Tibial artery (tissue), 4 donors: Measurements from ENCODE around the gene TRAPPC12.

Experiments
- DNase-seq, 2 donors: peaks; one replicate each; pipeline ENCODE4 v3.0.0-alpha.2; 2019
- H3K27ac ChIP-seq, 2 donors: fragments of 200-600 bp; sonication (generic) in 1 of 2; 1 replicate in 1 of 2; 2 replicates in 1 of 2; pipeline ENCODE4 v1.5.1; 2018 to 2019; ENCODE audit warnings: mild to moderate bottlenecking in 1 of 2
- H3K27me3 ChIP-seq, 2 donors: fragments of 200-600 bp; sonication (generic) in 1 of 2; one replicate each; pipeline versions ENCODE4 v1.5.1 to v1.6.0; 2016 to 2019
- H3K36me3 ChIP-seq, 3 donors: fragments of 200-600 bp; sonication (generic) in 2 of 3; one replicate each; pipeline ENCODE4 v1.5.1; 2016 to 2019; ENCODE audit warnings: mild to moderate bottlenecking in 2 of 3
- H3K4me1 ChIP-seq, 4 donors: fragments of 200-600 bp; sonication (generic) in 2 of 4; 1 replicate in 3 of 4; 2 replicates in 1 of 4; pipeline ENCODE4 v1.5.1; 2016 to 2019
- H3K4me3 ChIP-seq, 2 donors: fragments of 200-600 bp; sonication (generic) in 1 of 2; 1 replicate in 1 of 2; 2 replicates in 1 of 2; pipeline ENCODE4 v1.5.1; 2018 to 2019; ENCODE audit warnings: mild to moderate bottlenecking in 2 of 2
- H3K9me3 ChIP-seq, 3 donors: fragments of 200-600 bp; sonication (generic) in 1 of 3; one replicate each; pipeline ENCODE4 v1.5.1; 2016 to 2019
- CTCF ChIP-seq, 2 experiments: fragments of 200-600 bp in 1 of 2; fragments of 450-650 bp in 1 of 2; IDR thresholded peaks; one replicate each; pipeline ENCODE4 v1.5.1; 2017 to 2019; ENCODE audit warnings: antibody characterized with exemption in 2 of 2, mild to moderate bottlenecking in 1 of 2, moderate library complexity in 1 of 2
- intact Hi-C: fragments of 100-400 bp; cut with DNase I; formaldehyde crosslinking; loops from one replicate; pipeline ENCODE4 v1.15.0; 2023; ENCODE audit warnings: low total_unique reads

The TRAPPC12 gene

GRCh38 chr2:3472966-3473365 lies 93.5 kb downstream of the TRAPPC12 start:
- peaks cover 6 to 84% (median 77%) of the 10 kb centered on the region in 3 donors for H3K36me3 ChIP-seq
- TF ChIP-seq CTCF (IDR thresholded peaks at IDR 0.05): no peak
- no peak overlapping the region for H3K4me3 ChIP-seq
- intact Hi-C loops: no loop called here
- H3K27ac ChIP-seq: peak overlapping the region in 1 of 2 donors; percentile 78
- no peaks in the 10 kb centered on the region for H3K9me3 ChIP-seq
- no peaks in the 10 kb centered on the region for H3K27me3 ChIP-seq
- peaks cover 0 to 40% (median 9%) of the 10 kb centered on the region in 4 donors for H3K4me1 ChIP-seq
- no peak for DNase-seq

- Histone ChIP-seq H3K9me3 (no peaks in the 10 kb centered on the region), H3K4me1 (peaks cover 0 to 14% (median 0%) of the 10 kb centered on the region in 4 donors), H3K36me3 (peaks cover 14 to 79% (median 76%) of the 10 kb centered on the region in 3 donors), H3K27me3 (no peaks in the 10 kb centered on the region), H3K27ac (no peak overlapping the region), H3K4me3 (no peak overlapping the region)
- no peak for TF ChIP-seq CTCF (IDR thresholded peaks at IDR 0.05)
- no peak for DNase-seq
- intact Hi-C loops: no loop called here
These were observed 96.3 kb downstream of the TRAPPC12 start for GRCh38 chr2:3475771-3476170.

- no peak overlapping the region for H3K27ac ChIP-seq
- DNase-seq: no peak
- H3K4me1 ChIP-seq: peaks cover 0 to 7% (median 0%) of the 10 kb centered on the region in 4 donors
- intact Hi-C loops: no loop called here
- no peak for TF ChIP-seq CTCF (IDR thresholded peaks at IDR 0.05)
- no peaks in the 10 kb centered on the region for H3K9me3 ChIP-seq
- no peaks in the 10 kb centered on the region for H3K27me3 ChIP-seq
- H3K4me3 ChIP-seq: no peak overlapping the region
- H3K36me3 ChIP-seq: peaks cover 14 to 84% (median 69%) of the 10 kb centered on the region in 3 donors
These were observed 97.0 kb downstream of the TRAPPC12 start for GRCh38 chr2:3476321-3476984.

GRCh38 chr2:3476985-3477327 lies 97.5 kb downstream of the TRAPPC12 start:
- H3K4me1 ChIP-seq: peaks cover 0 to 2% (median 0%) of the 10 kb centered on the region in 4 donors
- DNase-seq: no peak
- no peaks in the 10 kb centered on the region for H3K9me3 ChIP-seq
- no peak for TF ChIP-seq CTCF (IDR thresholded peaks at IDR 0.05)
- H3K27me3 ChIP-seq: no peaks in the 10 kb centered on the region
- peaks cover 14 to 85% (median 68%) of the 10 kb centered on the region in 3 donors for H3K36me3 ChIP-seq
- intact Hi-C loops: no loop called here
- H3K4me3 ChIP-seq: no peak overlapping the region
- no peak overlapping the region for H3K27ac ChIP-seq

GRCh38 chr2:3478846-3479385 lies 99.4 kb downstream of the TRAPPC12 start:
- intact Hi-C loops: no loop called here
- H3K27ac ChIP-seq: no peak overlapping the region
- H3K4me1 ChIP-seq: no peaks in the 10 kb centered on the region
- H3K9me3 ChIP-seq: no peaks in the 10 kb centered on the region
- no peak overlapping the region for H3K4me3 ChIP-seq
- peaks cover 14 to 84% (median 69%) of the 10 kb centered on the region in 3 donors for H3K36me3 ChIP-seq
- TF ChIP-seq CTCF (IDR thresholded peaks at IDR 0.05): no peak
- no peaks in the 10 kb centered on the region for H3K27me3 ChIP-seq
- no peak for DNase-seq
